Measurements from ENCODE around the gene MIA. TPM values are rescaled to one million over a fixed set of nuclear protein-coding genes. Genes with fewer than 3 reads are reported as not detected.
"Not testable (repeated sequence)": the region's sequence is repeated elsewhere in the genome, so short reads cannot be mapped to it uniquely, and the experiment has no call there.

MIA gene
- total RNA-seq, 2 donors from 2014 or later, result 1.0 to 3.6 TPM

GRCh38 chr19:40826312-40826698, 51.0 kb downstream of the MIA start:
- H3K9ac ChIP-seq (ENCODE audit: low read depth in 2 of 2, low read length in 2 of 2); intact Hi-C loops (cut with DNase I); H3K4me3 ChIP-seq; H3K9me3 ChIP-seq; H3K4me1 ChIP-seq; DNase-seq; H3K36me3 ChIP-seq; H3K27ac ChIP-seq; H3K27me3 ChIP-seq: not testable (repeated sequence)

- H3K9me3 ChIP-seq; H3K36me3 ChIP-seq; H3K4me1 ChIP-seq; H3K27ac ChIP-seq; H3K27me3 ChIP-seq; H3K4me3 ChIP-seq; DNase-seq; intact Hi-C loops (cut with DNase I); H3K9ac ChIP-seq (ENCODE audit: low read depth in 2 of 2, low read length in 2 of 2): not testable (repeated sequence)
Observed at GRCh38 chr19:40826699-40827385, 51.5 kb downstream of the MIA start.

Other genes starting within 250 kb of the MIA start
- gene SHKBP1, start 198.6 kb upstream of the MIA start, total RNA-seq, result 10 to 100 TPM; 53.6 to 87.8 TPM
- gene LTBP4, start 174.2 kb upstream of the MIA start, total RNA-seq, result 100 to 1,000 TPM; 143 to 231 TPM
- 10 to 100 TPM; 12.8 to 22.0 TPM for gene NUMBL, start 84.9 kb upstream of the MIA start, total RNA-seq
- 10 to 100 TPM; 26.5 to 48.5 TPM for gene COQ8B, start 58.6 kb upstream of the MIA start, total RNA-seq
- gene ITPKC, start 58.4 kb upstream of the MIA start, total RNA-seq, result 10 to 100 TPM; 15.8 to 22.0 TPM
- gene ACTMAP, start 25.0 kb upstream of the MIA start, total RNA-seq, result 10 to 100 TPM; 11.1 to 18.7 TPM
- gene SNRPA, start 24.3 kb upstream of the MIA start, total RNA-seq, result 100 to 1,000 TPM in 1 of 2 donors, 10 to 100 TPM in 1; 56.0 to 126 TPM
- gene RAB4B, start 2.7 kb downstream of the MIA start, total RNA-seq, result 10 to 100 TPM; 42.3 to 53.4 TPM
- 10 to 100 TPM; 67.3 to 87.8 TPM for gene EGLN2, start 23.7 kb downstream of the MIA start, total RNA-seq
- gene CYP2A6, start 74.9 kb downstream of the MIA start, total RNA-seq, result 1 to 10 TPM in 1 of 2 donors, not detected in 1; 1.4 TPM
- under 1 TPM in 1 of 2 donors, not detected in 1; 0.37 TPM for gene CYP2A7, start 106.7 kb downstream of the MIA start, total RNA-seq
- 1 to 10 TPM; 2.6 to 4.6 TPM for gene CYP2B6, start 215.8 kb downstream of the MIA start, total RNA-seq